ENCODE measurements around the gene PIH1D1.

Gene PIH1D1

DNA sequence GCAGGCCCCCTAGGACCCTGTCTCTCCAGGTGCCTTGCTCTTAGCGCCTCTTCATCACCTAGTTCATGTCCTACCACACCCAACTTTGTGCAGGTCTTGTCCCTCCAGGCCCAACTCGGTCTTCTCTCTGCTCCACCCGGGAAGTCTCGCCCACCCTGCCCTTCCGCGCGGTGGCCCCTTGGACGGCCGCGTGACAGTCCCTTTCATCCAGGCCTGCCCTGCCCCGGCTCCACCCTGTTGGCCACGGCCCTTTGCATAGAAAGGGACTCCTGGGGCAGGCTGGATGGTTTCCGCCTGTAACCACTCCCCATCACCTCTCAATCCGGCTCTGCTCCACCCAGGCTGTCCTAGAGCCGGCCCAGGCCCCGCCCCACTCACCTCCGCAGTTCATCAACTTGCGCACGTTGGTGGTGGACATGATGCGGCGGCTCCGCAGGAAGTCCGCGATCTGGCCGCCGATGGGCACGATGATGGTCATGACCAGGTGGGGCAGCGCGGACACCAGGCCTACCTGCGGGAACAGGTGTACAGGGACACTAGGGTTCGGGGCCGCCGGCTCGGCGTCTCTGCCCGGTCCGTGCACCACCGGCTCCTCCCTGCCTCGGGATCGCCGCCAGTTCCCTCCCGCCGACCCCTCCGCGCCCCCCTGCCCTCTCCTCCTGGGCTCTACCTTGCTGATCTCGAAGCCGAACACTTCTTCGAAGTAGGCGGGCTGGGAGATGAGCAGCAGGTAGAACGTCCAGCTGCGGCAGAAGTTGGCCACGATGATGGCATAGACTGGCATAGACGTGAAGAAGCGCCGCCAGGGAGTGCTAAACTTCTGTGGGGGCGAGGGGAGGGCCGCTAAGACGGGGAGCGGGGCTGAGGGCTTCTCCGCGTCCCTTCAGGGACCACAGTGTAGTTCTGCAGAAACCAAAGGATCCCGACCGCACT is 19.2 kb downstream of the PIH1D1 start:
- DNase-seq, result no peak

DNA sequence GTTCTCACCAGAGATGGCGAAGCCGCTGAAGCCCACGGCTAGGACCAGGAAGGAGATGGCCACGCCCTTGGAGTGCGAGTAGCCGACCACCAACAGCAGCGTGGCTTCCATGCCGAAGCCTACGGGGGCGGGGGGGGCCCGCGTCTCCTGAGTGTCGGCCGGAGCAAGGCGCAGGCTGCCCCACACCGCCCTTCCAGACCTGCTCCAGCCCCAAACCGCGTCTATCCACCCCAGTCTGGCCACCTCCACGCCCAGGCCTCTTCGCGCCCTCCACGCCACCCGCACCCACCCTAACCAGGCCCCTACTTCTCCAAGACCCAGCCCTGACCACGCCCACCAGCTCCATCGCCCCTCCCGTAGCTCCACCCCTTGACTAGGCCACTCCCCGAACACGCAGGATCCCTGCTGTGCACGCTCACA is 20.3 kb downstream of the PIH1D1 start:
- DNase-seq, result no peak

GRCh38 chr19:49430678-49431329 is 20.8 kb downstream of the PIH1D1 start:
- DNase-seq, result no peak

- DNase-seq, result no peak
Measured at GRCh38 chr19:49430172-49430677, 21.4 kb downstream of the PIH1D1 start.

DNA sequence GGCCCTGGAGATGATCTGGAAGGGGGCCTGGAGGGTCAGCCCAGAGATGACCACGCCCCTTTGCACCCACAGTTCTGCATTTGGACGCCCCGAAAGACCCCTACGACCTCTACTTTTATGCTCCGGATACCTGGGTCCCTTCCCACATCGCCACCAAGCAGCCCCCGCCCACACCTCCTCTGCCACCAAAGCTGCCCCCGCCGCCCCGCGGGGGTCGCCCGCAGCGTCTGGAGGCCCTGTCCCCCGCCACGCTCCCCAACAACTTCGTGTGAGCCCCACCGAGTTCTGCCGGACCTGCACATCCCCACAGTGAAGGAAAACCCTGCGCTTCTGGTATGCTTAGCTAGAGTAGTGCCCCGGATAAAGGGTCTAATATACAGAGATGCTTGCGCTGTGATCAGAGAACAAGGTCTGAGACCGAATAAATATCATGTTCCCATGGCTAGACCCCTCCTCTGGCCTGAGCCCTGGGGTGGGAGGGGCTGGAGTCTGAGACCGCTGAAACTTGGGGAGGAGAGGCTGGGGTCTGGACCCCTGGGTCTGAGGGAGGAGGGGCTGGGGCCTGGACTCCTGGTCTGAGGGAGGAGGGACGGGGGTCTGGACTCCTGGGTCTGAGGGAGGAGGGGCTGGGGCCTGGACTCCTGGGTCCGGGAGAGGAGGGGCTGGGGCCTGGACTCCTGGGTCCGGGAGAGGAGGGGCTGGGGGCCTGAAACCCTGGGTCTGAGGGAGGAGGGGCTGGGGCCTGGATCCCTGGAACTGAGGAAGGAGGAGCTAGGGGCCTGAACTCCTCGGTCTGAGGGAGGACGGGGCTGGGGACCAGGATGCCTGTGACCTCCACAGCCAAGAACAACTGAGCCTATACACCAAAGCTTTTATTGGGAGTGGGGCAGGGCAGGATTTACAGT is 22.8 kb downstream of the PIH1D1 start:
- DNase-seq, result no peak

DNA sequence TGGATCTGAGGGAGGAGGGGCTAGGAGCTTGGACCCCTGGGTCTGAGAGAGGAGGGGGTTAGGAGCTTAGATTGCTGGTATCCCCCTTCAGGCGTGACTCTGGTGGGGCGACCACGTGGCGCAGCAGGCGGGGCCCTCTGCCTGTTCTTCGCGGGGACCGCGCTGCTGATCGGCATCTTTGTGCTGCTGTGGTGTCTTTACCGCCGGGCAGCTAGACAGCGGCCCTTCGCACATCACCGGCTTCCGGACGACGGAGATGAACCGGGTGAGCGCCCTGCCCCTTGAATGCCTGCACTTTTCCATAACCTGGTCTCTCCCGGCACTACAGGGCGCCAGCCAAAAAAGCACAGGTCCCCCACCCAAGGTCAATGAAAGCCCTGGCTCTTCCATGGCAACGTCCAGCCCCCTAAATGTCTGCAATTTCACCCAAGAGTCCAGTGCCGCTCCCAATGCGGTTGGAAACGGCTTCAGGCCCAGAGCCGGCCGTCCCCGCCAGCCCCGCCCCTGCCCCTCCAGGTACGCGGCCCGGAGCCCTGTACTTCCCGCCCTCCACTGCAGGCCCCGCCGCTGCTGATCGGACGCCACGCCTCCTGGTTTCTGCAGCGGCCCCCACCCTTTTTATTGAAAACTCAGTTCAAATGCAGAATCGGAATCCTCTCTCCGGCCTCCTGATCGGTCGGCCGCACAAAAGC is 23.6 kb downstream of the PIH1D1 start:
- no peak for DNase-seq

DNA sequence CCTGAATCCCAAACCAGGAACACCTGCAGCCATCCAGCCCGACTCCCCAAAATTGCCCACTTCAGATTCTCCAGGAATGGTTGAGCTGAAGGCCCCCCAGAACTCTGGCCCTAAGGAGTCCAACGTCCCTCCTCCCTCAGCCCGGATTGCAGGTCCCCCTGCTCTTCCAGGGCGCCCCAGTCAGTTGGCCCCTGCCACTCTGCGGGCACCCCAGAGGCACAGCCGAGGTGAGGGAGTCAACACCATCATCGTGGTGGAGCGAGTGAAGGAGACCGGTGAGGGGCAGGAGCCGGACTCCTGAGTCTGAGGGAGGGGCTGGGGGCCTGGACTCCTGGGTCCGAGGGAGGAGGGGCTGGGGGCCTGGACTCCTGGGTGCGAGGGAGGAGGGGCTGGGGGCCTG is 24.3 kb downstream of the PIH1D1 start:
- no peak for DNase-seq

- DNase-seq, result no peak
Measured at GRCh38 chr19:49425922-49426592, 25.6 kb downstream of the PIH1D1 start.

- DNase-seq, result no peak
Measured at GRCh38 chr19:49425178-49425577, 26.4 kb downstream of the PIH1D1 start, which contains the start of gene GFY. Gene GFY, plus strand, starts transcription at chr19:49425388. Its CDS starts 1,043 bp downstream, at chr19:49426431.

DNA sequence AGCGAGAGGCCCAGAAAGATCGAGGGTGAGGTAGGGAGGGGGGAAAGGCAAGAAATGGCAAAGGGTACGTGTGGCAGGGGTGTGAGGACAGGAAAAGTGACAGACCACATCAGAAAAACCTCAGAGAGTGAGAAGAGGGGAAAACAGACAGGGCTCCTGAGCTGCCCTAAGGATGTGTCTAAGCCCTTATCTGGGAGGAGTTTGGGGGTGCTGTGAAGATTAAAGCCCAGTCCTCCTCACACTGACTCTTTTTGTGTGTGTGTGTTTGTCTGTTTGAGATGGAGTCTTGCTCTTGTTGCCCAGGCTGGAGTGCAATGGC is 27.7 kb downstream of the PIH1D1 start:
- DNase-seq, result no peak

DNA sequence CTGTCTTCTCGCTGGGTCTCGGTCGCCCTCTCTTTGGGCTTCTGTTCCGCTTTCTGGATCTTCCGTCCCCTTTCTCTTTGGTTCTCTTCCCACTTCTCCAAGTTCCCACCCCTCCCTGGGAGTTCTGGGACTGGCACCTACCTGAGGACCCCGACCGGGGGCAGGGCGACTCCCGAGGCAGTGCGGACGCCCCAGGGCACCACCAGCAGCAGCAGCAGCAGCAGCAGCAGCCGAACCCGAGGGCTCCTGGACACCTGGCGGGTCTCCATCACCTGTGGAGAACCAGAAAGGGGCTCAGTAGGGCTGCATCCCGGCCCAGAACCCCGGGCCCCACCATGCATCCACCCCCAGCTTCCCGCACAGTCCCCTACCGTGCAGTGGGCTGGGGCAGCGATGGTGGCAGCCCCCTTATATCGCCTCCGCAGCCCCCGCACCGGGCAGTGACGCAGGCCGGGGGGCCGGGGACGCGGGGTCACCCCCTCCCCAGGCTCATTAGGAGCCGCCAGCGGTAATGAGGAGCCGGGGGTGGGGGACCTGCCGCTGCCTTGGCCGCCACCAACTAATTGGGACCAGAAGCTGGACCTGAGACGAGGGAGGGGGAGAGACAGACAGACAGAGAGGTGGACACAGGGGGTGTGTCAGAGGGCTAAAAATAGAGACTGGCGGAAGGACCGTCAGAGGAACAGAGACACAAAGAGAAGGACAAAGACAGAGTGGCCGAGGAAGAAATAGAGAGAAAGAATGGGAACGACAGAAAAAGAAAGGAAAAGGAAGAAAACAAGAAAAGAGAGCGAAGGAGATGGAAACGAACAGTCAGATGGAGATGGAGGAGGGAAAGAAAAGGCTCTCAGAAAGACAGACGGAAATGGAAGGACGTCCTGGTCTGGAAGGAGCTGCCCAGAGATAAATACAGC is 28.3 kb downstream of the PIH1D1 start, which contains the start of gene PTH2:
TSS of gene PTH2 (minus strand) at position 371 of the 914 bp plus-strand sequence. CDS start at position 269, 102 bp downstream.
- DNase-seq, result no peak

DNA sequence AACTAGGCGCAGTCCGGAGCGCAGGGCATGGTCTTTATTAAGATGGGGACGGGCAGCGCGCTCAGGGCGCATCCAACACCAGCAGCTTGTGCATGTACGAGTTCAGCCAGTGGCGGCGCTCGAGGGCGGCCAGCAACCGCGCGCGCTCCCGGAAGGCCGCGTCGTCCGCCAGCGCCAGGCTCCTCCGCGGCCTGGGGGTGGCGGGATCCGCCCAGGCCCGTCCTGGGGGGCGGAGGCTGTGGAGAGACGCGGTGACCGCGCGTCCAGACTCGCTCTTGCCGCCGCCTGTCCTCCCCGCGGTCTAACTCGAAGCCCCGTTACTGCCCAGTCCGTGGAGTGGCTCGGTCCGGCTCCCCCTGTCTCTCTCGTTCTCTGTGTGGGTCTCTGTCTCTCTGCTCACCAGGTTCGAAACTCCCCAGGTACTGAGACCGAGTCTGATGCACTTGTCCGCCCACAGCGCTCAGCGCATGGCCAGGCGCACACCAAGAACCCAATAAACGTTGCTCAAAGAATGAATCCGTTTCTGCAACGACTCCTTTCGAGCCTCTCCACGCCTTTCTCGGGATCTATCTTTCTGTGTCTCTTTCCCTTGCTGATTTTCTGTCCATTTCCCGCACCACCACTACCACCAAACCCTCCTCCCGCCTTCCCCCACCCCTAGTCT is 29.1 kb downstream of the PIH1D1 start:
- DNase-seq, result peak; percentile 38 to 53

- no peak for DNase-seq
Measured at GRCh38 chr19:49421878-49422202, 29.8 kb downstream of the PIH1D1 start.

GRCh38 chr19:49421039-49421877 is 30.4 kb downstream of the PIH1D1 start:
- DNase-seq, result peak; percentile 64 to 87

DNA sequence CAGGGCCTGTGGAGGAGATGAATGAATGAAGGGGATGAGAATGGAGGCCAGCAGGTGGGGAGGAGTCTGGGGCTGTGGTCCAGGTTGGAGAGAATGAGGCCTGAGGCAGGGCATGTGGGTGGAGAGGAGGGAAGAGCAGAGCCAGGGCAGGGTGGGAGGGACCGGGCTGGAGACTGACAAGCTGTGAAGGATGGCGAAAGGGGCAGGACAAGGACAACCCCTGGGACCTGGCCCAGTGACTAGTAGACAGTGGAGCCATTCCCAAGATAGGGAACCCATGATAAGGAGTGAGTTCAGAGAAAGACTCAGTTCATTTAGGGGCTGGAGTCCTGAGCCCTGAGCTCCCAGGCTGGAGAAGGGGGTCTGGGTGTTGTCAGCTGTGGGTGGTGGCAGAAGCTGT is 31.4 kb downstream of the PIH1D1 start:
- DNase-seq, result no peak

DNA sequence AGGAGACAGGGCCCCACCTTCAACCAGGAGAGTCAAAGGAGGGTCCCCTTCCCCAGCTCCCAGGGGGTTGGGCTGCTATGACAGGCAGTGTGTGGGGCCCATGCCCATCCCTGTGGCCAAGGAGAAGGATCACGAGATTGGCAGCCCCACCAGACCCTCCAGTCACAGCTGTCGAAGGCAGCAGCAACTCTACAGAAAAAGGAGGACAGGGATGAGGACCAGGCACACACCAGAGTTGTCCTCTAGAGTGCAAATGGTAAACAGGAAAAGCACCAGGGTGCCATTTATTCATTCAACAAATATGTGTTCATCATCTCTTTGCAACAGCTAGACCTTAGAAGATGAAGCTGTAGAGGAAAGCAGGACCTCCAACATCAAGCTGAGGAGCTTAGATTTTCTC is 32.4 kb downstream of the PIH1D1 start:
- DNase-seq, result no peak

DNA sequence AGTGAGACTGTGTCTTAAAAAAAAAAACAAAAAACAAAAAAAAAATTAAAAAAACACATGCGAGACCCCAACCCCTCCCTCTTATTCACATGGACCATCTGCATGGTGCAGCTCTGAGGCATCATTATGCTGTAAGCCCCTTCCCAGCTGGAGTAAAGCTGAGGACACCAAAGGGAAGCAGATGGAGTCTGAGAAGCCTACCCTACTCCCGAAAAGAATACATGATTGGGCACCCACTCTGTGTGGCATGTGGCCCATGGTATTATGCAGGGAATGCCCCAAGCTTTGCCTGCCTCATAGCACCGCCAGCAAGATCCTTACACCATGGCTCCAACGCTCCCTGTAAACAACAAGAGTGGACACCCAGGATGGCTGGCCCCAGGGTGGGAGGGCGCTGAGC is 33.1 kb downstream of the PIH1D1 start:
- no peak for DNase-seq

DNA sequence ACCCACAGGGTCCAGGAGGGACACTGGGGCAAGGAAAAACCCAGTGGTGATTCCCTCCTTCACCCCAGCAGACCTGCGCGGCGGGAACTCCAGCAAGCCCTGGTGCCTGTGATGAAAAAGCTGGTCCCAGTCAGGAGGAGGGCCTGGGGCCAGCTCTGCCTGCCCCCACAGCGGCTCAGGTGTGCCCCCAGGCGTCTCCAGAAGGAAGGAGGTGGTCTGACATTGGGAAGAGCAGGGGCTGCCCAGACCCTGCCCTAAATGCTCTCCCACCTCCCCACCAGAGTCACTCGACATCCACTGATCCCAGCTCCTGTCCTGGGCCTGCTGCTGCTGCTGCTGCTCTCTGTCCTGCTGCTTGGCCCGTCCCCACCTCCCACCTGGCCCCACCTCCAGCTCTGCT is 34.5 kb downstream of the PIH1D1 start:
- no peak for DNase-seq

GRCh38 chr19:49415810-49416200 is 35.8 kb downstream of the PIH1D1 start:
- DNase-seq, result no peak
